Measurements from ENCODE around the gene ENAH. TPM values are rescaled to one million over a fixed set of nuclear protein-coding genes. Genes with fewer than 3 reads are reported as not detected.

Gene ENAH
- polyA plus RNA-seq, 3 donors = 0.12 TPM; not detected in 2

GRCh38 chr1:225572422-225572821 lies 80.5 kb downstream of the ENAH start:
- Mint-ChIP-seq H3K4me3 (no peak overlapping the region), H3K9me3 (no peaks in the 10 kb centered on the region), H3K4me1 (no peaks in the 10 kb centered on the region), H3K27ac (no peak overlapping the region), H3K27me3 (ENCODE audit: low read depth in 3 of 3) (peaks cover 0 to 1% (median 0%) of the 10 kb centered on the region in 3 donors), H3K36me3 (no peaks in the 10 kb centered on the region)
- TF ChIP-seq CTCF (IDR thresholded peaks at IDR 0.05) = no peak
- Histone ChIP-seq H3K9me3 (replicated peaks in 1 of 2; ENCODE audit: control insufficient read depth in 1 of 2, insufficient read depth in 1 of 2, low read length in 2 of 2) (no peaks in the 10 kb centered on the region), H3K4me1 (ENCODE audit: control insufficient read depth in 1 of 2, insufficient read depth in 2 of 2, low read length in 2 of 2) (no peaks in the 10 kb centered on the region), H2AFZ (ENCODE audit: insufficient read depth, low read depth, low read length, poor library complexity, severe bottlenecking) (no peak overlapping the region), H3K36me3 (replicated peaks in 1 of 2; ENCODE audit: control insufficient read depth in 1 of 2, insufficient read depth in 2 of 2, low read length in 2 of 2) (no peaks in the 10 kb centered on the region), H4K20me1 (ENCODE audit: insufficient read depth, low read length) (no peaks in the 10 kb centered on the region), H3K4me3 (replicated peaks in 1 of 3; ENCODE audit: low read depth in 2 of 3, low read length in 3 of 3) (no peak overlapping the region), H3K9ac (ENCODE audit: insufficient read depth, low read length, poor library complexity, severe bottlenecking) (no peak overlapping the region), H3K79me2 (ENCODE audit: insufficient read depth, low read length) (no peaks in the 10 kb centered on the region), H3K27ac (ENCODE audit: low read depth in 1 of 2, low read length in 2 of 2) (no peak overlapping the region), H3K27me3 (ENCODE audit: control insufficient read depth in 2 of 2, insufficient read depth in 2 of 2, low read length in 2 of 2) (no peaks in the 10 kb centered on the region), H3K4me2 (replicated peaks; ENCODE audit: extremely low read depth, low read length, poor library complexity, severe bottlenecking) (no peak overlapping the region)
- no peak for DNase-seq
- intact Hi-C loops (cut with micrococcal nuclease) = no loop called here
- 100% methylated on average over 1 of the region's 3 CpGs for WGBS (ENCODE audit: insufficient coverage)

GRCh38 chr1:225567789-225568188 lies 85.1 kb downstream of the ENAH start:
- H3K36me3 ChIP-seq (replicated peaks in 1 of 2; ENCODE audit: control insufficient read depth in 1 of 2, insufficient read depth in 2 of 2, low read length in 2 of 2) = no peaks in the 10 kb centered on the region
- Mint-ChIP-seq H3K4me1 (peaks cover 6% of the 10 kb centered on the region), H3K27ac (no peak overlapping the region), H3K4me3 (no peak overlapping the region), H3K27me3 (ENCODE audit: low read depth in 3 of 3) (no peaks in the 10 kb centered on the region), H3K36me3 (no peaks in the 10 kb centered on the region), H3K9me3 (no peaks in the 10 kb centered on the region)
- H3K4me3 ChIP-seq (replicated peaks in 1 of 3; ENCODE audit: low read depth in 2 of 3, low read length in 3 of 3) = no peak overlapping the region
- H3K79me2 ChIP-seq (ENCODE audit: insufficient read depth, low read length) = no peaks in the 10 kb centered on the region
- H3K9me3 ChIP-seq (replicated peaks in 1 of 2; ENCODE audit: control insufficient read depth in 1 of 2, insufficient read depth in 1 of 2, low read length in 2 of 2) = no peaks in the 10 kb centered on the region
- no peak overlapping the region for H3K4me2 ChIP-seq (replicated peaks; ENCODE audit: extremely low read depth, low read length, poor library complexity, severe bottlenecking)
- H2AFZ ChIP-seq (ENCODE audit: insufficient read depth, low read depth, low read length, poor library complexity, severe bottlenecking) = no peak overlapping the region
- no peak overlapping the region for H3K9ac ChIP-seq (ENCODE audit: insufficient read depth, low read length, poor library complexity, severe bottlenecking)
- H3K27me3 ChIP-seq (ENCODE audit: control insufficient read depth in 2 of 2, insufficient read depth in 2 of 2, low read length in 2 of 2) = no peaks in the 10 kb centered on the region
- TF ChIP-seq CTCF (IDR thresholded peaks at IDR 0.05) = no peak
- peaks cover 0 to 2% of the 10 kb centered on the region in 2 donors for H3K4me1 ChIP-seq (ENCODE audit: control insufficient read depth in 1 of 2, insufficient read depth in 2 of 2, low read length in 2 of 2)
- no peaks in the 10 kb centered on the region for H4K20me1 ChIP-seq (ENCODE audit: insufficient read depth, low read length)
- WGBS (ENCODE audit: insufficient coverage) = no CpG with 5 or more reads among the region's 2 CpGs
- no peak overlapping the region for H3K27ac ChIP-seq (ENCODE audit: low read depth in 1 of 2, low read length in 2 of 2)
- no peak for DNase-seq
- intact Hi-C loops (cut with micrococcal nuclease) = no loop called here
